ENCODE measurements around the gene MIA2.
"Not testable (repeated sequence)": the region's sequence is repeated elsewhere in the genome, so short reads cannot be mapped to it uniquely, and the experiment has no call there.

The MIA2 gene

DNA sequence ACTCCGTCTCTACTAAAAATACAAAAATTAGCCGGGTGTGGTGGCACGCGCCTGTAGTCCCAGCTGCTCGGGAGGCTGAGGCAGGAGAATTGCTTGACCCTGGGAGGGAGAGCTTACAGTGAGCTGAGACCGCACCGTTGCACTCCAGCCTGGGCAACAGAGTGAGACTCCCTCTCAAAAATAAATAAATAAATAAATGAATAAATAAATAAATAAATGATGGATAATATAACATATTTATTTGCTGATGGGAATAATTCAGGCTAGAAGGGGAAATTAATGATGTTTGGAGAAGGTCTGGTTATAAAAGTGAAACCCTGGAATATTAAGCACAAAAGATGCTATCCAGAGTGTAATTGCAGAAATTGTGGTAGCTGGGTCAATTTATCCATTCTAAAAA lies 107.4 kb downstream of the MIA2 start:
- DNase-seq (ENCODE audit: low read depth) = not testable (repeated sequence)

DNA sequence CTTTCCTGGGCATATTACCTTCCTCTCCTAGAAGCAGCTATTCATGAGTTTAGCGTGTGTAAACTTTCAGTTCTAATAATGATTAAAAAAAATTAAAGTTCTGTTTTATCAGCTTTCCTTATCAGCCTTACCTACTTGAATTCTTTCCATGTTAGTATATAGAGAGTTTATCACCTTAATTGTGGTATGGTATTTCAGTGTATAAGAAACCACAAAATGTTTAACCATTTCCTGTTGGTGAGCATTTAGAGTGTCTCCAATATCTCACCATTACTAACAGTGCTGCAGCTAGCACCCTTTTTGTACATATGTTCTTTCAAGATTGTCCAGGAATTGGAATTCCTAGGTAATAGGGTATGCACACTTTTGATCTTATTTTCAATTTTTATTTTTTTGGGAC lies 109.1 kb downstream of the MIA2 start:
- DNase-seq (ENCODE audit: low read depth) = no peak

DNA sequence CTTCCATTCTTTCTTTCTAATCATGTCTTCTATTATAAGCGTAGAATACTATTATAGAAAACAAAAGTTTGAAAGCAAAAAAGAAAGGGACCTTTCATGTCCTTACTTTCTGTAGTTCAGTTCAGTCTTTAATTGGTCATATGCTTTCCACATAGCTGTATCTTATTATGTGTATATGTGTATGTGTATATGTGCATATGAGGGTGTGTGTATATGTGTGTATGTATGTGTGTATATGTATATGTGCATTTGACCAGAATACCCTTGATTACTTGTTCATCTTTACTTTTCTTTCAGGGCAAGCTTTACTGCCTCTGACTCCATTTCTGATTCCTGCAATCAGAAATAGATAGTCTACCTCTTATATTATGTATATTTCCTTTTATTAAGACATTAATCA lies 109.9 kb downstream of the MIA2 start:
- no peak for DNase-seq (ENCODE audit: low read depth)

DNA sequence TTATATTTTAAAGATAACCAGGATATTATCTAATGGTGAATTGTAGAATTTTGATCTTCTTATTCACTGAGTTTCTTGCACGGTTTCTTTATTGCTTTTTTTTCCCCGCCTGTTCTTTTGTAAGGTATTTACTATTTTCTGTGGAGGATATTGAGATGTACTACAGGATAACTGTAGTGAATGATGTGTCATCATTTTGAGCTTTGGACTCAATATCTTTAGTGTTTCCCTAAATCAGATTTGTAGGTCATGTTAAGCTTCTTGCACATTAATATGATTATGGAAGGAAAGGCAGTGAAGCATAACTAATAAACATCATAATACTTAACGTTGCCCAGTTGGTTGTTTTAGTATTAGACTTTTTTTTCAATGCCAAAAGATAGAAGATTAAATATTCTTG lies 117.2 kb downstream of the MIA2 start:
- DNase-seq (ENCODE audit: low read depth) = no peak

DNA sequence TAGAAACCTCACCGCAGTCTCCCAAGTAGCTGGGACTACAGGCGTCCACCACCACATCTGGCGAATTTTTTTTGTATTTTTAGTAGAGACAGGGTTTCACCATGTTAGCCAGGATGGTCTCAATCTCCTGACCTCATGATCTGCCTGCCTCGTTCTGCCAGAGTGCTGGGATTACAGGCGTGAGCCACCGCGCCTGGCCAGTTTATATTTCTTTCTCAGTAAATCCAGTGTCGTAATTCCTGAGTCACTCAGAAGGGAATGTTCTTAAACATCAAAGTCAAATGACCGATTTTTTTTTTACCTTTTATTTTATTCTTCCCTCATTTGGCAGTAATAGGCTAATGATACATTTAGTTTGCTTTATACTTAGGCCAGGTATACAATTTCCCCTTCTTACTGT lies 118.0 kb downstream of the MIA2 start:
- DNase-seq (ENCODE audit: low read depth) = no peak

DNA sequence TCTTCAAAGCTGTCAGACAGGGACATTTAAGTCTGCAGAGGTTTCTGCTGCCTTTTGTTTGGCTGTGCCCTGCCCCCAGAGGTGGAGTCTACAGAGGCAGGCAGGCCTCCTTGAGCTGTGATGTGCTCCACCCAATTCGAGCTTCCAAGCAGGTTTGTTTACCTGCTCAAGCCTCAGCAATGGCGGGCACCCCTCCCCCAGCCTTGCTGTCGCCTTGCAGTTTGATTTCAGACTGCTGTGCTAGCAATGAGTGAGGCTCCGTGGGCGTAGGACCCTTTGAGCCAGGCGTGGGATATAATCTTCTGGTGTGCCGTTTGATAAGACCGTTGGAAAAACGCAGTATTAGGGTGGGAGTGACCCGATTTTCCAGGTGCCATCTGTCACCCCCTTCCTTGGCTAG lies 125.4 kb downstream of the MIA2 start:
- not testable (repeated sequence) for DNase-seq (ENCODE audit: low read depth)

DNA sequence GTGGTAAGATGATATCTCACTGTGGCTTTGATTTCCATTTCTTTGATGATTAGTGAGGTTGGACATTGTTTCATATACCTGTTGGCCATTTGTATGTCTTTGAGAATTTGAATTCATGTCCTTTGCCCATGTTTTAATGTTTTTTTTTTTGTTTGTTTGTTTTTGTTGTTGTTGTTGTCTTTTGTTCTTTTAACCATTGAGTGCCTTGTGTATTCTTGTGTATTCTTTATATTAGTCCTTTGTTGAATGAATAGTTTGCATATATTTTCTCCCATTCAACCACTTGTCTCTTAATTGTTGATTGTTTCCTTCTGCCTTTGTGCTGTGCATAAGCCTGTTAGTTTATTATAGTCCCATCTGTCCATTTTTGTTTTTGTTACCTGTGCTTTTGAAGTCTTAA lies 126.6 kb downstream of the MIA2 start:
- no peak for DNase-seq (ENCODE audit: low read depth)

DNA sequence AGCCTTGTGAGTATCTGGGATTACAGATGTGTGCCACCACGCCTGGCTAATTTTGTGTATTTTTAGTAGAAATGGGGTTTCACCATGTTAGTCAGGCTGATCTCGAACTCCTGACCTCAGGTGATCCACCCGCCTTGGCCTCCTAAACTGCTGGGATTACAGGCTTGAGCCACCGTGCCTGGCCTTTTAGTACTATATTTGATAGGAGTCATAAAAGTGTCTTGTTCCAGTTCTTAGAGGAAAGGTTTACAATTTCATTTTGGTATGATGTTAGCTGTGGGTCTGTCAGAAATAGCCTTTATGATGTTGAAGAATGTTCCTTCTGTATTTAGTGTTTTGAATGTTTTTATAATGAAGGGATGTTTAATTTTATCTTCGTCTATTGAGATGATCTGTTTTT lies 127.8 kb downstream of the MIA2 start:
- DNase-seq (ENCODE audit: low read depth) = not testable (repeated sequence)

DNA sequence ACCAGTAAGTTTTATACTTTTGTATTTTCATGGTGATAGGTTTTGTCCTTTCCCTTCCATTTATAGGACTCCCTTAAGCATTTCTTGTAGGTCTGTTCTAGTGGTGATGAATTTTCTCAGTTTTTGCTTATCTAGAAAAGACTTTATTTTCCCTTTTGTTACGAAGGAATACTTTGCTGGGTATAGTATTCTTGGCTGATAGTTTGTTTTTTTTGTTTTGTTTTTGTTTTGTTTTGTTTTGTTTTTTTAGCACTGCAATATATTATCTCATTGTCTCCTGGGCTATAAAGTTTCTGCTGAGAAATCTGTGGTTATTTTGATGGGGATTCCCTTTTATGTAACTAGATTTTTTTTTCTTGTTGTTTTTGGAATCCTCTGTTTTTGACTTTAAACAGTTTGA lies 130.8 kb downstream of the MIA2 start:
- DNase-seq (ENCODE audit: low read depth) = no peak

DNA sequence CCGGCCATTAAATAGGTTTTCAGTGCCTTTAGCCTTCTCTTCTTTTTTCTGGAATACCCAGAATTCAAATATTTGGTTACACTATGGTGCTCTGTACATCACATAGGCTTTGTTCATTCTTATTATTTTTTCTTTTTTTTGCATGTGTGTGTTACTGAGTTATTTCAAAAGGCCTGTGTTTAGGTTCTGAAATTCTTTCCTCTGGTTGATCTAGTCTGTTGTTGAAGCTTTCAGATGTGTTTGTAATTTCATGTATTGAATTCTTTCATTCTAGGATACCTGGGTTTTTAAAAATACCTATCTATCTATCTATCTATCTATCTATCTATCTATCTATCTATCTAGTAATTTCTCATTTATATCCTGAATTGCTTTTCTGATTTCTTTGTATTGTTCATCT lies 131.6 kb downstream of the MIA2 start:
- no peak for DNase-seq (ENCODE audit: low read depth)

DNA sequence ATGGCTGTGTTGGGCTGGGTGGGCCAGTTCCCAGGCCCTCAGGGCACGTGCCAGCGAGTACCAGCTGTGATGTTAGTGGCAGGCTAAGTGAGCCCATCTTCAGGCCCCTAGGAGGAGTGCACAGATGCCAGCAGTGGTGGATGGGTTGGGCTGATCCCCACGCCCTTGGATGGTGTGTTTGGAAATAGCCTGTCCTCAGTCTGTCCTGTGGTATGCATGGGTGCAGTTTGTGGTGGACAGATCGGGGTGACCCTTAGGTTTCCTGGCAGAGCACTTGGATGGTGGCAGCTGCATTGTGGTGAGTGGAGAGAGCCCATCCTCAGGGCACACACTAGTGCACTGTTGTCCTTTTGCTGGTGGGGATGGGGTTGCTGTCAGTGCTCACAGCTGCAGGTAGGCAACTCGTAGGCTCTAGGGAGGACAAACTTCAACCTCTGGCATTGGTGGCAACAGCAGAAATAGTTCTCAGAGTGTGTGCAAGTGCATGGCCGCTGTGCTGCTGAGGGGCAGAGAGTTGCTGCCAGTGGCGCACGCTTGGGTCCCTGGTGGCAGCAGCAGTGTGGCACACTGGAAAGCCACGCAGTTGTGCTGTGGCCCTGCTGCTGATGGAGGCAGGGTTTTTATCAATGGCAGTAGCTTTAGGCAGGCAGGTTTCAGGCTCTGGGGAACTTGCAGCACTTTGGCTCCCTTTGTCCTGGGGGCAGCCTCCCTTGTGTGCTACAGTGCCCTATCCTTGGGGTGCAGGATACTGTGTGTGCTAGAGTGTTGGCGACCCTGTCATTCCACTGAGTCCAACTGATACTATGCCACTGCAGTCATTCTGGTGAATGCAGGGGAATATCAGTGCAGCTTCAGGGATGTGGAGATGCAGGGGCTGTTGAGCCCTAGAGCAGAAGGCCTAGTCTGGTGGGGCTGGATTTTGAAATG lies 133.0 kb downstream of the MIA2 start:
- no peak for DNase-seq (ENCODE audit: low read depth)

DNA sequence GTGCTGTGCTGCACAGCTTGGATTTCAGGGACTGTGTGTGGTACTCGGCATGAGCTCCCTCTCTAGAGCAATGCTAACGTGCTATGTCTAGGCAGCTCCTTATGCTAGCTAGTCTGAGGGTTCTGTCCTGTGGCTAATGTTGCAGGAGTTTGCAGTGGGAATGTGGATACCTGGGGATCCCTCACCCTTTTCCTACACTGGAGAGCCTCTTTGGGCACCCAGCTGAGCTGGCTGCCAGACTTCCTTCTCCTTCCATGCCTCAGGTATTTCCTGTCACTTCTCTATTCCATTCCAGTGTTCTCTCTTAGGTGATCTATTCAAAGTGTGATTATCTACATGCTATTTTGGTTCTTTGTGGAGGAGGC lies 133.7 kb downstream of the MIA2 start:
- no peak for DNase-seq (ENCODE audit: low read depth)

DNA sequence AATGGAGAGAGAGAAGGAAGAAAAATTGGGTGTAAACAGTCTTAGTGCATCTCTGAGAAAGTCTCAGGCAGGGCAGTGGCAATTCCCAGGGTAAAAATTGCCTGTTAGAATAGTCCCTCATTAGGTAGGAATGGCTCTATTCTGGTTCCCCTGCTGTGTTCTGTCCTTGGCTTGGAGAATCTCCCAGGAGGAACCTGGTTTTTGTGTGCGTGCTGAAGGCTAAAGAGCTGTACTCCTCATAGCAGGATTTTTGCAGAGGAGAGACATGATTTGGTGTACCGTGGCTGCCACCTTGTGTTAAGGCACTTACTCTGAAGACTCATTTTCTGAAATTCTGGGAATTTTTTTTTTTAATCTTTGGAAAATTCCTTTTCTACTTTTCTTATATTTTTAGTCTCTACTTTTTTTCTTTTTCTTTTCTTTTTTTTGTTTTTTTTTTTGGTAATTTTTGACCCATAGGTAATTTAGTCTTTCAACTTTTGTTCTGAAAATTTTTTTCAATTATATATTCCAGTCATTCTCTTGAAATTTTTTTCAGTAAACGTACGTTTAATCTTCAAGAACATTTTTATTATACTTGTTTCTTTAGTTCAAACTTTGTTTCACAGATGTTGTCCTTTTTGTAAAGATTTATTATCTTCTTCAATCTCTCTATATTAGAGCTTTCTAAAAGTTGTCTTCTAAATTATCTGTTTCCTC lies 134.7 kb downstream of the MIA2 start:
- peak; percentile 77 for DNase-seq (ENCODE audit: low read depth)

DNA sequence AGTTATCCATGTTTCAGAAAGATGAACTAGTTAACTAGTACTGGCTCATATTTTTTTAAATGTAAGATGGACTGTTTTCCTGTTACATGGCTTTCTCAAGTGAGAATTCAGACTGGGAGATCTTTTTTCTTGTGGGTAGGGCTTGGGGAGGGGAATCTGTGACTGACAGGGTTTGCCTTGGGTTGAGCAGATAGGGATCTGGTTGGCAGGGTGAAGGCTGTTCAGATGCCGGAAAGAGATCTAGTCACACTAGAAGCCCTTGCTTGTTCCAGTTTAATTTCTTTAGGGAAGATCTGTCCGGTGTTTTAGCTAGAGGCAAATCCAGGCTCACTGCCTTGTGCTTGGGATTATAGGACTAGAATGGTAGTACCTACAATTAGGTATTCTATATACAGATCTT lies 135.3 kb downstream of the MIA2 start:
- DNase-seq (ENCODE audit: low read depth) = no peak

DNA sequence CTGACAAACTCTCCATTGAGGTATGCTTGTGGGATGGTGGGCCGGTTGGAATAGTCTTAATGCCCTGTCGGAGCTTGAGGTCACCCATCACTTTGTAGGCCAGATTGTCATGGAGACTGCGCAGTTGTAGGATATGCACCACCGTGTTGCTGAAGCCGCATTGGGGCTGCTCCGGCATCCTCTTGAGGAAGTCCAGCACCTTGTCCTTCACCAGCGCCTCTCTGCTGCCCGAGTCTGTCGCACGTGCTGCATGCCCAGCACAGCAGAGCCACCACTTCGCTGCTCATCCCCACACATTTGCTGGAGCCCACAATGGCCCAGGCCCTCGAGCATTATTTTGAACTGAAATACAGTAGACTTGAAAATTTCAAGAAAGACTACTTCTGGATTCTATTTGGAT lies 136.7 kb downstream of the MIA2 start:
- DNase-seq (ENCODE audit: low read depth) = no peak

DNA sequence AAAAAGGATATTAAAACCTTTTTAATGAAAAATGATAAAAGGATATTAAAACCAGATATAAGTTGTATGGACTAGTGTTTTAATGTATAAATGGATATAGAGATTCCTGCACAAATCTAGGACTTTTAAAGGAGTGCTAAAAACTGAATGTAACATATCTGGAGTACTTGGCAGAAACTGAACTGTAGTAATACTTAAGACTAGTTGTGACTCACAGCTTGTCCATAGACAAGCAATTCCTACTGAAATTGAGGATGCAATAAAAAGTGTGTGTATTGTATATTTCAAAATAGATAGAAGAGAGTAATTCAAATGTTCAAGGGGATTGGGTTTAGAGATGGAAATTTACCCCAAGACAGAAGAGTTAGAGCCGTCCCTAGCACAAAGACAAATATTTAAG lies 138.9 kb downstream of the MIA2 start:
- peak; percentile 49 for DNase-seq (ENCODE audit: low read depth)

DNA sequence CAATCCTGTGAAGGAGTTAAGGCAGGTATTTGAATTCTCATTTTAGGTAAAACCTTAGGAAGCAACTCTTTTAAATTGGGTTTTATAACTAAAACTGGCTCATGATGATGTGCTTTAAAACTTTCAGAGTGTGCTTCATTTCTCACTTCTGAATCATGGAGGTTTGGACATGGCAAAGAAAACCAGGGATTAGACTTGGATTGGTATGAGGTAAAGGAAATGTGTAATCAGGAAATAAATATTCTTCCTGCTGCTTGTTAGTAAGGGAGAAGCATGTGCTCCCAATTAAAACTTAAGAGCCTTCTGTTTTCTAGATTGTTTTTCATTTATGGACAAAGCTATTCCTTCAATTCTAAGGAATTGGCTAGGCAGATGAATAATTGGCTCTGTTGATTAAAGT lies 141.1 kb downstream of the MIA2 start:
- peak; percentile 85 for DNase-seq (ENCODE audit: low read depth)

DNA sequence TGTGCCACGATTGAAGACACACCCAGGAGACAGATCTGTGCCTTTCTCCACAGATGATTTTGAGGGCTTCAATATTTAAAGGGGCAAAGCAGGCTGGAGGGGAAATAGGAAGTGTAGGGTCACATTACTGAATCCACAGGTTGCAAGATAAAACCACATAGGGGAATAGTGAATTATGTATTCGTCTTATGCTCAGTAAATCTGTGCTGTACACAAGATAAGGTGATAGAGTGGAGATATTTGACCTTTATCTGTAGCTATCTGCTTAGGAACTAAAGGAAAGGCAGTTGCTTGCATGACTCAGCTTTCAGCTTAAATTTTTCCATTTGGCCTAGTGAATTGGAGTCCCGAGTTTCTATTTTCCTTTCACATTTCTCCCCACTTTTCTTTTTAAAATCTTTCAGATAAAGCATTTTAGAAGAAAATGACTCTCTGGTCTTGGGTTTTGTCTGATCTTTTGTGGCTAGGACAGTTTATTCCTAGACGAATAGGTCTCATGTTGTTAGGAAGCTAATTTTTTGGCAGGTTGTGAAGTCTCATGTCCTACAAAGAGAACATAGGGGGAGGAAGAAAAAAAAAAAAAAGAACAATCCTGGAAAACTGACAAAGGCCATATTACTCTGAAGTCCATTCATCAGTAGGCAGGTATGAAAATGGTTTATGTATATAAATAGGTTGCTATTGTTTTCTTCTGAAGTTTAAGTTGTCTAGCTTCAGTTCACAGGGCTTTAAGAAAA lies 143.1 kb downstream of the MIA2 start:
- DNase-seq (ENCODE audit: low read depth) = peak; percentile 52

DNA sequence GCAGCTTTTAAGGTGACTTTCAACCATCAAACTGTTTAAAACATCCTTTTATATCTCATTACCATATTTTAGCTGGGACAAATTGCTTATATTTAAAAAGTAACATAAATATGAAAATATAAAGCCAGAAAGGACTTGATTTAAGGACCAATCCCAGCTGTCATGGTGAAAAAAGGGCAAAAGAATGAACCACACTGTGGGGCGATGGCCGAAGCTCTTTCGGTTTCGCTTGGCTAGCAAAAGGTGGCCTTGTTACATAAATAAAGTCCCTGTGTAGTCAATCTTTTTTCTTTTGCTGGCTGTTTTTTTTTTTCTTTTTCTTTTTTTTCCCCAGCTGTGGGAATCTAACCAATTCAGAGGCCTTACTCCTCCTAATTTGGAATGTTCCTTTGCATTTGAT lies 147.7 kb downstream of the MIA2 start:
- no peak for DNase-seq (ENCODE audit: low read depth)

DNA sequence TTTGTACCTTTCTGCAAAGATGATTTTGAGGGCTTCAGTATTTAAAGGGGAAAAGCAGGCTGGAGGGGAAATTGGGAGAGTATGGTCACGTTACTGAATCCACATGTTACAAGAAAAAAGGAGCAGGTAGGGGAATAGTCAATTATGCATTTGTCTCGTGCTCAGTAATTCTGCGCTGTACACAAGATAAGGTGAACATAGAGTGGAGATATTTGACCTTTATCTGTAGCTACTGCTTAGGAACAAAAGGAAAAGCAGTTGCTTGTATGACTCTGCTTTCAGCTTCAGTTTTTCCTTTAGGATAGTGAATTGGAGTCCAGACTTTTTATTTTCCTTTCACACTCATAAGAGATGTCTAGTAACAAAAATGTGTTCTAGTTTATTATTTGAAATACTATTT lies 148.7 kb downstream of the MIA2 start:
- no peak for DNase-seq (ENCODE audit: low read depth)

DNA sequence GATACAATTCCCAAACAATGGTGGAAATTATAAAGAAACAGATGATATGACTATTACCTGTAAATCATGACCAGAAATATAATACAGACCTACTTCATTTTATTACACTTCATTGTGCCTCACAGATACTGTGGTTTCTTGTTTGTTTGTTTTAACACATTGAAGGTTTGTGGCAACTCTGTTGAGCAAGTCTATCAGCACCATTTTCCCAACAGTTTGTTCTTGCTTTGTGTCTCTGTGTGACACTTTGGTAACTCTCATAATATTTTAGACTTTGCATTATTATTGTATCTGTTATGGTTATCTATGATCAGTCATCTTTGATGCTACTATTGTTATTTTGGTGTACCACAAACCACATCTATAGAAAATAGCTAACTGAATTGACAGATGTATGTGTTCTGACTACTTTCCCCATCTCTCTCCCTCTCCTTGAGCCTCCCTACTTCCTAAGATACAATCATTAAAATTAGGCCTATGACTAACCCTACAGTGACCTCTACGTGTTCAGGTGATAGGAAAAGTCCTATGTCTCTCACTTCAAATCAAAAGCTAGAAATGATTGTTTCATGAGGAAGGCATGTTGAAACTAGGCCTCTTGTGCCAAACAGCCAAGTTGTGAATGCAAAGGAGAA lies 149.4 kb downstream of the MIA2 start:
- no peak for DNase-seq (ENCODE audit: low read depth)

DNA sequence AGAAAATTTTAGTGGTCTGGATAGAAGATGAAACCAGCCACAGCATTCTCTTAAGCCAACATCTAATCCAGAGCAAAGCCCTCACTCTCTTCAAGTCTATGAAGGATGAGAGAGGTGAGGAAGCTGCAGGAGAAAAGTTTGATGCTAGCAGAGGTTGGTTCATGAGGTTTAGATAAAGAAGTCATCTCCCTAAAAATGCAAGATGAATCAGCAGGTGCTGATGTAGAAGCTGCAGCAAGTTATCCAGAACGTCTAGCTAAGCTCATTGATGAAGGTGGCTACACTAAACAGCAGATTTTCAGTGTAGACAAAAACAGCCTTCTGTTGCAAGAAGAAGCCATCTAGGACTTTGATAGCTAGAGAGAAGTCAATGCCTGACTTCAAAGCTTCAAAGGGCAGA lies 150.0 kb downstream of the MIA2 start:
- DNase-seq (ENCODE audit: low read depth) = no peak
